Measurements from ENCODE around the gene OR5K2. TPM values are rescaled to one million over a fixed set of nuclear protein-coding genes. Genes with fewer than 3 reads are reported as not detected.

Gene OR5K2
- total RNA-seq, 1 donor from 2014 or later = not detected

DNA sequence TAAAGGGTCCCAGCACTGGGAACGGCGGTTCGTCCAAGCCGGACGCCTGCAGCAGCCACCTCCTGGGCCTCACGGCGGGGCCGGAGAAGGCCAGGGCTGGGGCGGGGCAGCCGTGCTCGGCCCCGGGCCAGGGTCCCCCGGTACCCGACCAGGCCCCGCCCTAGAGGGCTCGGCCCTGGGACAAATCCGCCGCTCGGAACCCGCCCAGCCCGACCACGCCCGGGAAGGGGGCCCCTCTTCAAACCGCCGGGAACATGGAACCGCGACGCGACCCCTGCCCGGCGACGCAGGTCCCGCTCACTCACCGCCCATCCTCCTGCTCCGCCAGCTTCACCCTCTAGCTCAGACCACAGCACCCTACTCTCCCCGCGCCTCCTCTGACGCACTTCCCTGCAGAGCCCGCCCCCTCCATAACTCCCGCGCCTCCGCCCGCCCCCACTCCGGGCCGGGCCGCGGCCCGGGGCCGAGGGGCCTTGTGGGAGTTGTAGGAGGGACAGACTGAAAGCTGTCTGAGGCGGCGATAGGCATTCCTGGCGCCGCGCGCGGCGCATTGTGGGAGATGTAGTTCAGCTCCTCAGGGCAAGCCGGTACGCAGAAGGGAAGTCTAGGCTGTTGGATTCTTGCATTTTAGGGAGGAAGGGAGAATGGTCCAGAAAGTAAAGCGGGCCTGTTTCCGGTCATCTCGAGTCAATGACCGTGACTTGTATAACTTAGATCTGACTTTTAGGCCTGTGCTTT is 25.2 kb downstream of the OR5K2 start, which contains the start of gene CLDND1:
TSS of gene CLDND1 (minus strand) at position 359 of the 738 bp plus-strand sequence. CDS start 1,478 bp downstream, outside the sequence.
- peak within 1 kb of the TSS; percentile 42 for H3K9ac ChIP-seq
- H3K4me2 ChIP-seq = peak within 1 kb of the TSS; percentile 84
- H3K4me3 Mint-ChIP-seq = peak within 1 kb of the TSS; percentile 97
- H3K27me3 Mint-ChIP-seq (ENCODE audit: insufficient read depth, low read depth) = peaks cover 4% of the 10 kb centered on the region
- TF ChIP-seq EZH2phosphoT487 (IDR thresholded peaks at IDR 0.05) = no peak
- no peak for TF ChIP-seq CTCF (IDR thresholded peaks at IDR 0.05)
- TF ChIP-seq EZH2 (IDR thresholded peaks at IDR 0.05) = no peak
- peak within 1 kb of the TSS; percentile 69 for H3K4me3 ChIP-seq
- peak; percentile 98 for DNase-seq (ENCODE audit: low spot score)
- no peaks in the 10 kb centered on the region for H3K9me3 Mint-ChIP-seq
- H4K20me1 ChIP-seq (ENCODE audit: low read depth) = peaks cover 4% of the 10 kb centered on the region
- peaks cover 6% of the 10 kb centered on the region for H3F3A ChIP-seq (ENCODE audit: low read depth)
- no peaks in the 10 kb centered on the region for H3K9me3 ChIP-seq (ENCODE audit: low read depth)
- peaks cover 11% of the 10 kb centered on the region for H3K4me1 Mint-ChIP-seq
- H3K4me1 ChIP-seq = no peaks in the 10 kb centered on the region
- H3K27ac Mint-ChIP-seq = peak within 1 kb of the TSS; percentile 92
- peaks cover 22% of the 10 kb centered on the region for H3K36me3 Mint-ChIP-seq
- H2AFZ ChIP-seq (replicated peaks) = peak within 1 kb of the TSS; percentile 90
- H3K27me3 ChIP-seq = peaks cover 26% of the 10 kb centered on the region
- H3K36me3 ChIP-seq = peaks cover 7% of the 10 kb centered on the region
- peak within 1 kb of the TSS; percentile 74 for H3K27ac ChIP-seq
- peaks cover 45% of the 10 kb centered on the region for H3K79me2 ChIP-seq (ENCODE audit: low read depth)

- no peak overlapping the region for H3K4me2 ChIP-seq
- peaks cover 4% of the 10 kb centered on the region for H4K20me1 ChIP-seq (ENCODE audit: low read depth)
- H3K36me3 Mint-ChIP-seq = no peaks in the 10 kb centered on the region
- H3K27ac ChIP-seq = no peak overlapping the region
- H3K27me3 Mint-ChIP-seq (ENCODE audit: insufficient read depth, low read depth) = peaks cover 4% of the 10 kb centered on the region
- peaks cover 6% of the 10 kb centered on the region for H3F3A ChIP-seq (ENCODE audit: low read depth)
- H3K36me3 ChIP-seq = peaks cover 4% of the 10 kb centered on the region
- peaks cover 19% of the 10 kb centered on the region for H3K79me2 ChIP-seq (ENCODE audit: low read depth)
- peaks cover 14% of the 10 kb centered on the region for H3K4me1 Mint-ChIP-seq
- H3K4me3 ChIP-seq = no peak overlapping the region
- H3K9ac ChIP-seq = no peak overlapping the region
- H3K4me1 ChIP-seq = peaks cover 17% of the 10 kb centered on the region
- no peak overlapping the region for H3K4me3 Mint-ChIP-seq
- H2AFZ ChIP-seq (replicated peaks) = no peak overlapping the region
- peaks cover 48% of the 10 kb centered on the region for H3K27me3 ChIP-seq
- no peak for DNase-seq (ENCODE audit: low spot score)
- H3K9me3 Mint-ChIP-seq = no peaks in the 10 kb centered on the region
- TF ChIP-seq EZH2 (IDR thresholded peaks at IDR 0.05) (no peak), EZH2phosphoT487 (IDR thresholded peaks at IDR 0.05) (no peak), CTCF (IDR thresholded peaks at IDR 0.05) (no peak)
- H3K27ac Mint-ChIP-seq = no peak overlapping the region
- no peaks in the 10 kb centered on the region for H3K9me3 ChIP-seq (ENCODE audit: low read depth)
Observed at GRCh38 chr3:98525494-98525893, 28.0 kb downstream of the OR5K2 start.

GRCh38 chr3:98528474-98529346 is 31.2 kb downstream of the OR5K2 start:
- Mint-ChIP-seq H3K9me3 (no peaks in the 10 kb centered on the region), H3K4me3 (no peak overlapping the region), H3K4me1 (peaks cover 3% of the 10 kb centered on the region), H3K27me3 (ENCODE audit: insufficient read depth, low read depth) (peaks cover 8% of the 10 kb centered on the region), H3K27ac (no peak overlapping the region), H3K36me3 (no peaks in the 10 kb centered on the region)
- peaks cover 4% of the 10 kb centered on the region for H4K20me1 ChIP-seq (ENCODE audit: low read depth)
- H3K4me2 ChIP-seq = peak overlapping the region; percentile 47
- H3K79me2 ChIP-seq (ENCODE audit: low read depth) = no peaks in the 10 kb centered on the region
- no peak overlapping the region for H3K4me3 ChIP-seq
- no peaks in the 10 kb centered on the region for H3K36me3 ChIP-seq
- H3F3A ChIP-seq (ENCODE audit: low read depth) = no peaks in the 10 kb centered on the region
- H3K4me1 ChIP-seq = peaks cover 17% of the 10 kb centered on the region
- H3K9ac ChIP-seq = no peak overlapping the region
- H3K27ac ChIP-seq = no peak overlapping the region
- peak; percentile 80 for DNase-seq (ENCODE audit: low spot score)
- H3K27me3 ChIP-seq = peaks cover 57% of the 10 kb centered on the region
- H3K9me3 ChIP-seq (ENCODE audit: low read depth) = no peaks in the 10 kb centered on the region
- peak; percentile 97 for TF ChIP-seq EZH2phosphoT487 (IDR thresholded peaks at IDR 0.05)
- TF ChIP-seq CTCF (IDR thresholded peaks at IDR 0.05) = no peak
- H2AFZ ChIP-seq (replicated peaks) = no peak overlapping the region

Measured in neural progenitor cell (in vitro differentiated cells).